Measurements from ENCODE around the gene NOS1AP.

NOS1AP gene

DNA sequence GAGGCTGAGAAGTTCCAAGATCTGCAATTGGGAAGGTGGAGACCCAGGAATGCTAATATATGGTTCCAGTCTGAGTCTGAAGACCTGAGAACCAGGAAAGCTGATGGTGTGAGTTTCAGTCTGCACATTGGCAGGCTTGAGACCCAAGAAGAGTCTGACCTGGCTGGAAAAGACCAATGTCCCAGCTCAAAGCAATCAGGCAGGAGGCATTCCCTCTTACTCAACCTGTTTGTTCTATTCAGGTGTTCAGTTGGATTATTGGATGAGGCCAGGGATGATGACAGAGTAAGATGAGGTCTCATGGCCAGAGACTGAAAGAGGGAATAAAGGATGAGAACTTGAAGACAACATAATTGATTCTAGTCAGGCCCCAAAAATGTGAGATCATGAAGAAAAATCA lies 257.1 kb downstream of the NOS1AP start:
- H2BK15ac ChIP-seq (ENCODE audit: low read depth, poor library complexity, severe bottlenecking) = no peak overlapping the region
- H2BK12ac ChIP-seq (ENCODE audit: low read length in 2 of 2) = no peak overlapping the region
- no peak overlapping the region for H2BK5ac ChIP-seq (ENCODE audit: low read depth, low read length, poor library complexity, severe bottlenecking)
- no peak overlapping the region for H3K4me2 ChIP-seq (ENCODE audit: low read length, poor library complexity, severe bottlenecking)
- no peak overlapping the region for H3K4me3 ChIP-seq (ENCODE audit: insufficient read depth in 1 of 2, low read depth in 1 of 2, low read length in 2 of 2)
- H3K27me3 ChIP-seq (ENCODE audit: control insufficient read depth in 1 of 2, insufficient read depth in 1 of 2, low read length in 2 of 2) = peaks cover 0 to 8% of the 10 kb centered on the region in 2 experiments
- no peak overlapping the region for H2AK5ac ChIP-seq (ENCODE audit: low read length, severe bottlenecking)
- no peaks in the 10 kb centered on the region for H3K79me1 ChIP-seq (replicated peaks; ENCODE audit: low read length, poor library complexity, severe bottlenecking)
- no peak overlapping the region for H2AFZ ChIP-seq (ENCODE audit: low read depth, low read length)
- H3K23ac ChIP-seq (ENCODE audit: low read length in 2 of 2) = no peak overlapping the region
- no peaks in the 10 kb centered on the region for H3K36me3 ChIP-seq (ENCODE audit: control insufficient read depth in 1 of 2, insufficient read depth in 2 of 2, low read depth in 1 of 2, low read length in 2 of 2)
- no peak overlapping the region for H4K8ac ChIP-seq (ENCODE audit: low read length)
- no peaks in the 10 kb centered on the region for H3K4me1 ChIP-seq (ENCODE audit: control insufficient read depth, insufficient read depth, low read depth, low read length)
- no peak for DNase-seq
- H3K14ac ChIP-seq (ENCODE audit: low read length in 2 of 2) = no peak overlapping the region
- peak overlapping the region; percentile 37 for H3K9ac ChIP-seq (ENCODE audit: low read length)
- no peak overlapping the region for H3K18ac ChIP-seq (ENCODE audit: low read depth in 1 of 2, low read length in 2 of 2)
- H3K9me3 ChIP-seq (ENCODE audit: control insufficient read depth, low read length) = no peaks in the 10 kb centered on the region
- H2BK120ac ChIP-seq (ENCODE audit: low read depth, low read length) = no peak overlapping the region
- H3K27ac ChIP-seq (ENCODE audit: low read length, poor library complexity, severe bottlenecking) = no peak overlapping the region
- H4K91ac ChIP-seq (ENCODE audit: low read length) = no peak overlapping the region
- H3K4ac ChIP-seq (ENCODE audit: low read depth in 1 of 2, low read length in 2 of 2) = no peak overlapping the region

- Histone ChIP-seq H3K4ac (ENCODE audit: low read depth in 1 of 2, low read length in 2 of 2) (no peak overlapping the region), H3K18ac (ENCODE audit: low read depth in 1 of 2, low read length in 2 of 2) (no peak overlapping the region), H4K91ac (ENCODE audit: low read length) (no peak overlapping the region), H2AK5ac (ENCODE audit: low read length, severe bottlenecking) (no peak overlapping the region), H3K9me3 (ENCODE audit: control insufficient read depth, low read length) (no peaks in the 10 kb centered on the region), H3K4me2 (ENCODE audit: low read length, poor library complexity, severe bottlenecking) (no peak overlapping the region), H3K27me3 (ENCODE audit: control insufficient read depth in 1 of 2, insufficient read depth in 1 of 2, low read length in 2 of 2) (peaks cover 0 to 8% of the 10 kb centered on the region in 2 experiments), H3K14ac (ENCODE audit: low read length in 2 of 2) (no peak overlapping the region), H3K4me1 (ENCODE audit: control insufficient read depth, insufficient read depth, low read depth, low read length) (no peaks in the 10 kb centered on the region), H2BK12ac (ENCODE audit: low read length in 2 of 2) (no peak overlapping the region), H3K36me3 (ENCODE audit: control insufficient read depth in 1 of 2, insufficient read depth in 2 of 2, low read depth in 1 of 2, low read length in 2 of 2) (no peaks in the 10 kb centered on the region), H3K4me3 (ENCODE audit: insufficient read depth in 1 of 2, low read depth in 1 of 2, low read length in 2 of 2) (no peak overlapping the region), H2AFZ (ENCODE audit: low read depth, low read length) (no peak overlapping the region), H3K9ac (ENCODE audit: low read length) (peak overlapping the region; percentile 37), H3K23ac (ENCODE audit: low read length in 2 of 2) (no peak overlapping the region), H2BK15ac (ENCODE audit: low read depth, poor library complexity, severe bottlenecking) (no peak overlapping the region), H2BK120ac (ENCODE audit: low read depth, low read length) (no peak overlapping the region), H2BK5ac (ENCODE audit: low read depth, low read length, poor library complexity, severe bottlenecking) (no peak overlapping the region), H4K8ac (ENCODE audit: low read length) (no peak overlapping the region), H3K27ac (ENCODE audit: low read length, poor library complexity, severe bottlenecking) (no peak overlapping the region), H3K79me1 (replicated peaks; ENCODE audit: low read length, poor library complexity, severe bottlenecking) (no peaks in the 10 kb centered on the region)
- DNase-seq = no peak
- WGBS = 100% methylated on average over 2 of the region's 2 CpGs
These were observed 257.8 kb downstream of the NOS1AP start for GRCh38 chr1:162327144-162327787.

DNA sequence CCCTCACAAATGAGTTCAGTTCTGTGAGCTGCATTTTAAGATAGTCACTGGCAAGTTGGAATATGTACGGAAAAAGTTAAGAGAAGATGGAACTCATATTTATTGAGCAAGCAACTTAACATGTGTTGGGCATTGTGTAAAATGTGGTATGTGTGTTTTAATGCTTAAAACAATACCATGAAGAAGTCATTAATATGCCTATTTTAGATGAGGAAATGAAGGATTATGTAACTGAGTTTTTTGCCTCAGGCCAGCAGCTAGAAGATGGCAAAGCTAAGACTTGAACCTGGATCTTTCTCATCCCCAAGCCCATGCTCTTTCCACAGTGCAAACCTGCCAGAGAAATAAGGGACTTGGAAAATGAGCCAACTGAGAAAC lies 258.3 kb downstream of the NOS1AP start:
- Histone ChIP-seq H3K14ac (ENCODE audit: low read length in 2 of 2) (no peak overlapping the region), H3K23ac (ENCODE audit: low read length in 2 of 2) (no peak overlapping the region), H2BK120ac (ENCODE audit: low read depth, low read length) (no peak overlapping the region), H3K9ac (ENCODE audit: low read length) (no peak overlapping the region), H2BK5ac (ENCODE audit: low read depth, low read length, poor library complexity, severe bottlenecking) (no peak overlapping the region), H3K36me3 (ENCODE audit: control insufficient read depth in 1 of 2, insufficient read depth in 2 of 2, low read depth in 1 of 2, low read length in 2 of 2) (no peaks in the 10 kb centered on the region), H2BK15ac (ENCODE audit: low read depth, poor library complexity, severe bottlenecking) (no peak overlapping the region), H3K79me1 (replicated peaks; ENCODE audit: low read length, poor library complexity, severe bottlenecking) (no peaks in the 10 kb centered on the region), H3K4me2 (ENCODE audit: low read length, poor library complexity, severe bottlenecking) (no peak overlapping the region), H3K27me3 (ENCODE audit: control insufficient read depth in 1 of 2, insufficient read depth in 1 of 2, low read length in 2 of 2) (peaks cover 0 to 8% of the 10 kb centered on the region in 2 experiments), H3K27ac (ENCODE audit: low read length, poor library complexity, severe bottlenecking) (no peak overlapping the region), H2AFZ (ENCODE audit: low read depth, low read length) (no peak overlapping the region), H3K18ac (ENCODE audit: low read depth in 1 of 2, low read length in 2 of 2) (no peak overlapping the region), H4K91ac (ENCODE audit: low read length) (no peak overlapping the region), H3K4ac (ENCODE audit: low read depth in 1 of 2, low read length in 2 of 2) (no peak overlapping the region), H3K4me3 (ENCODE audit: insufficient read depth in 1 of 2, low read depth in 1 of 2, low read length in 2 of 2) (no peak overlapping the region), H3K9me3 (ENCODE audit: control insufficient read depth, low read length) (no peaks in the 10 kb centered on the region), H2BK12ac (ENCODE audit: low read length in 2 of 2) (no peak overlapping the region), H3K4me1 (ENCODE audit: control insufficient read depth, insufficient read depth, low read depth, low read length) (no peaks in the 10 kb centered on the region), H4K8ac (ENCODE audit: low read length) (no peak overlapping the region), H2AK5ac (ENCODE audit: low read length, severe bottlenecking) (no peak overlapping the region)
- DNase-seq = no peak
- 96% methylated on average over 1 of the region's 1 CpG for WGBS

- Histone ChIP-seq H2AFZ (ENCODE audit: low read depth, low read length) (no peak overlapping the region), H4K8ac (ENCODE audit: low read length) (no peak overlapping the region), H2BK5ac (ENCODE audit: low read depth, low read length, poor library complexity, severe bottlenecking) (no peak overlapping the region), H3K4me2 (ENCODE audit: low read length, poor library complexity, severe bottlenecking) (no peak overlapping the region), H3K79me1 (replicated peaks; ENCODE audit: low read length, poor library complexity, severe bottlenecking) (no peaks in the 10 kb centered on the region), H3K14ac (ENCODE audit: low read length in 2 of 2) (no peak overlapping the region), H3K4me1 (ENCODE audit: control insufficient read depth, insufficient read depth, low read depth, low read length) (no peaks in the 10 kb centered on the region), H2BK15ac (ENCODE audit: low read depth, poor library complexity, severe bottlenecking) (no peak overlapping the region), H3K27me3 (ENCODE audit: control insufficient read depth in 1 of 2, insufficient read depth in 1 of 2, low read length in 2 of 2) (peaks cover 0 to 14% of the 10 kb centered on the region in 2 experiments), H3K36me3 (ENCODE audit: control insufficient read depth in 1 of 2, insufficient read depth in 2 of 2, low read depth in 1 of 2, low read length in 2 of 2) (no peaks in the 10 kb centered on the region), H3K4ac (ENCODE audit: low read depth in 1 of 2, low read length in 2 of 2) (no peak overlapping the region), H3K23ac (ENCODE audit: low read length in 2 of 2) (no peak overlapping the region), H2AK5ac (ENCODE audit: low read length, severe bottlenecking) (no peak overlapping the region), H3K9me3 (ENCODE audit: control insufficient read depth, low read length) (no peaks in the 10 kb centered on the region), H3K18ac (ENCODE audit: low read depth in 1 of 2, low read length in 2 of 2) (no peak overlapping the region), H3K4me3 (ENCODE audit: insufficient read depth in 1 of 2, low read depth in 1 of 2, low read length in 2 of 2) (no peak overlapping the region), H2BK12ac (ENCODE audit: low read length in 2 of 2) (no peak overlapping the region), H2BK120ac (ENCODE audit: low read depth, low read length) (no peak overlapping the region), H3K27ac (ENCODE audit: low read length, poor library complexity, severe bottlenecking) (no peak overlapping the region), H4K91ac (ENCODE audit: low read length) (no peak overlapping the region), H3K9ac (ENCODE audit: low read length) (no peak overlapping the region)
- no peak for DNase-seq
These were observed 259.0 kb downstream of the NOS1AP start for GRCh38 chr1:162328512-162328911.
